GM23338 (cell line): ENCODE measurements around the gene BEND7. TPM values are rescaled to one million over a fixed set of nuclear protein-coding genes. Genes with fewer than 3 reads are reported as not detected.

Experiments
- ATAC-seq: fragments of 200-7000 bp; cut with Tn5 transposase; 3 replicates; pipeline ENCODE4 v1.9.1; 2020
- DNase-seq: peaks from one replicate; pipeline ENCODE4 v3.0.0-alpha.2; 2015; ENCODE audit warnings: low spot score
- H2AFZ ChIP-seq: fragments of 200-600 bp; sonication (generic); 2 replicates; pipeline ENCODE4 v1.8.0; 2016; ENCODE audit warnings: antibody characterized with exemption, mild to moderate bottlenecking, moderate library complexity
- H3F3A ChIP-seq: fragments of 200-600 bp; sonication (generic); replicated peaks from 2 replicates; pipeline ENCODE4 v1.8.0; 2017; ENCODE audit warnings: antibody characterized with exemption, mixed run types, low read depth
- H3K27ac ChIP-seq: fragments of 200-600 bp; sonication (generic); 2 replicates; pipeline ENCODE4 v1.6.1; 2016; ENCODE audit warnings: low read depth
- H3K27me3 ChIP-seq: fragments of 200-600 bp; sonication (generic); 2 replicates; pipeline ENCODE4 v1.8.0; 2016; ENCODE audit warnings: mild to moderate bottlenecking, mixed run types, moderate library complexity; ENCODE audit not compliant: insufficient read depth
- H3K36me3 ChIP-seq: fragments of 200-600 bp; sonication (generic); 2 replicates; pipeline ENCODE4 v1.8.0; 2016; ENCODE audit warnings: mild to moderate bottlenecking; ENCODE audit not compliant: insufficient read depth
- H3K4me1 ChIP-seq: fragments of 200-600 bp; sonication (generic); 2 replicates; pipeline ENCODE4 v1.8.0; 2016; ENCODE audit warnings: mild to moderate bottlenecking, moderate library complexity; ENCODE audit not compliant: insufficient read depth
- H3K4me2 ChIP-seq: fragments of 200-600 bp; sonication (generic); 2 replicates; pipeline ENCODE4 v1.7.1; 2017; ENCODE audit warnings: mixed run types
- H3K4me3 ChIP-seq: fragments of 200-600 bp; sonication (generic); 2 replicates; pipeline ENCODE4 v1.6.1; 2016; ENCODE audit warnings: mixed run types
- H3K79me2 ChIP-seq: fragments of 200-600 bp; sonication (generic); replicated peaks from 2 replicates; pipeline ENCODE4 v1.8.0; 2017; ENCODE audit warnings: mild to moderate bottlenecking; ENCODE audit not compliant: insufficient read depth
- H3K9me2 ChIP-seq: fragments of 200-600 bp; sonication (generic); 2 replicates; pipeline ENCODE4 v1.8.0; 2017; ENCODE audit not compliant: insufficient read depth
- H4K20me1 ChIP-seq: fragments of 200-600 bp; sonication (generic); replicated peaks from 2 replicates; pipeline ENCODE4 v1.8.0; 2017; ENCODE audit warnings: mild to moderate bottlenecking; ENCODE audit not compliant: insufficient read depth
- H3K27ac Mint-ChIP-seq: 2 replicates; pipeline ENCODE4 v1.8.0; 2020; ENCODE audit warnings: inconsistent platforms, mild to moderate bottlenecking, moderate library complexity, mixed read lengths
- H3K27me3 Mint-ChIP-seq: 3 replicates; pipeline ENCODE4 v1.8.0; 2022; ENCODE audit warnings: low read depth, mild to moderate bottlenecking, moderate library complexity, mixed read lengths, inconsistent platforms; ENCODE audit not compliant: insufficient read depth, poor library complexity
- H3K36me3 Mint-ChIP-seq: 3 replicates; pipeline ENCODE4 v1.8.0; 2021; ENCODE audit warnings: low read depth, mild to moderate bottlenecking, inconsistent platforms, moderate library complexity, mixed read lengths
- H3K4me1 Mint-ChIP-seq: 3 replicates; pipeline ENCODE4 v1.8.0; 2020; ENCODE audit warnings: mild to moderate bottlenecking, inconsistent platforms, mixed read lengths
- H3K4me3 Mint-ChIP-seq: 3 replicates; pipeline ENCODE4 v1.8.0; 2021; ENCODE audit warnings: moderate library complexity, mild to moderate bottlenecking, inconsistent platforms, mixed read lengths
- H3K9me3 Mint-ChIP-seq: 3 replicates; pipeline ENCODE4 v1.8.0; 2020; ENCODE audit warnings: moderate library complexity, mild to moderate bottlenecking, inconsistent platforms, mixed read lengths
- CREB1 ChIP-seq: fragments of 250-450 bp; sonication (Bioruptor Pico); IDR thresholded peaks from 2 replicates; pipeline ENCODE4 v1.5.0; 2020; ENCODE audit warnings: low read depth, mild to moderate bottlenecking, moderate library complexity
- CTCF ChIP-seq, 2 experiments: fragments of 200-600 bp in 1 of 2; sonication (generic) in 1 of 2; conservative IDR thresholded peaks; 2 replicates each; pipeline versions ENCODE4 v1.5.1 to v1.6.1; 2016 to 2017; ENCODE audit warnings: antibody characterized with exemption in 2 of 2, low read depth in 2 of 2, mild to moderate bottlenecking in 2 of 2, moderate library complexity in 1 of 2
- ETS1 ChIP-seq: IDR thresholded peaks from 2 replicates; pipeline ENCODE4 v1.6.1; 2016; ENCODE audit warnings: antibody characterized with exemption
- EZH2 ChIP-seq: fragments of 200-600 bp; sonication (generic); IDR thresholded peaks from one replicate; pipeline ENCODE4 v1.8.0; 2017; ENCODE audit warnings: antibody characterized with exemption, mild to moderate bottlenecking, low read depth; ENCODE audit not compliant: unreplicated experiment
- EZH2phosphoT487 ChIP-seq: fragments of 200-600 bp; sonication (generic); IDR thresholded peaks from one replicate; pipeline ENCODE4 v1.8.1; 2018; ENCODE audit warnings: antibody characterized with exemption; ENCODE audit not compliant: unreplicated experiment
- JUNB ChIP-seq: IDR thresholded peaks from one replicate; pipeline ENCODE4 v1.6.1; 2016; ENCODE audit warnings: antibody characterized with exemption; ENCODE audit not compliant: unreplicated experiment
- NANOG ChIP-seq: IDR thresholded peaks from 2 replicates; pipeline ENCODE4 v1.6.1; 2016; ENCODE audit warnings: antibody characterized with exemption, borderline replicate concordance
- POLR2AphosphoS5 ChIP-seq: IDR thresholded peaks from 2 replicates; pipeline ENCODE4 v1.6.1; 2016; ENCODE audit warnings: antibody characterized with exemption, low read depth
- REST ChIP-seq: IDR thresholded peaks from one replicate; pipeline ENCODE4 v1.6.1; 2018; ENCODE audit warnings: antibody characterized with exemption; ENCODE audit not compliant: unreplicated experiment
- STAT1 ChIP-seq: IDR thresholded peaks from one replicate; pipeline ENCODE4 v1.6.1; 2016; ENCODE audit warnings: antibody characterized with exemption; ENCODE audit not compliant: unreplicated experiment
- ZNF114 ChIP-seq: fragments of 250-450 bp; sonication (Bioruptor Pico); IDR thresholded peaks from 2 replicates; pipeline ENCODE4 v1.5.0; 2020; ENCODE audit warnings: mild to moderate bottlenecking, moderate library complexity
- ZNF331 ChIP-seq: fragments of 250-450 bp; sonication (Bioruptor Pico); IDR thresholded peaks from 2 replicates; pipeline ENCODE4 v1.5.0; 2020; ENCODE audit warnings: low read depth, mild to moderate bottlenecking, moderate library complexity
- ZNF462 ChIP-seq: fragments of 250-450 bp; sonication (Bioruptor Pico); IDR thresholded peaks from 2 replicates; pipeline ENCODE4 v1.5.0; 2020; ENCODE audit warnings: mild to moderate bottlenecking, moderate library complexity
- polyA plus RNA-seq: library from polyadenylated mRNA; unstranded; fragments of >200 nt; fragmentation: Nextera tagmentation; extraction: Ambion mirVana; gene quantifications from 2 replicates; pipeline ENCODE4 v1.2.1, GENCODE V29; 2016
- total RNA-seq: library from RNA; depleted of rRNA; stranded (reverse); fragments of >200 nt; shearing (Covaris generic); gene quantifications from 2 replicates; pipeline ENCODE4 v1.2.3, GENCODE V29; 2014

The BEND7 gene
- total and polyA plus RNA-seq, 2 experiments from 2014 or later, result 3.1 to 9.6 TPM

- TF ChIP-seq ZNF331 (CRISPR knock-in tag), result no peak
- no peak for TF ChIP-seq STAT1
- TF ChIP-seq JUNB, result no peak
- TF ChIP-seq CREB1, result no peak
- TF ChIP-seq ZNF462 (CRISPR knock-in tag), result no peak
- no peak for TF ChIP-seq EZH2phosphoT487
- TF ChIP-seq EZH2, result no peak
- TF ChIP-seq REST, result no peak
- no peak for TF ChIP-seq NANOG
- TF ChIP-seq ETS1, result no peak
- no peak for TF ChIP-seq ZNF114 (CRISPR knock-in tag)
- TF ChIP-seq CTCF (conservative IDR thresholded peaks at IDR 0.05; ENCODE audit: low read depth in 2 of 2), result no peak
- TF ChIP-seq POLR2AphosphoS5, result no peak
- Mint-ChIP-seq H3K27ac (no peak overlapping the region), H3K4me3 (no peak overlapping the region), H3K4me1 (peaks cover 10% of the 10 kb centered on the region), H3K9me3 (no peaks in the 10 kb centered on the region), H3K36me3 (no peaks in the 10 kb centered on the region), H3K27me3 (peaks cover 3% of the 10 kb centered on the region)
- H3K4me3 ChIP-seq, result no peak overlapping the region
- H3K27me3 ChIP-seq, result no peaks in the 10 kb centered on the region
- no peaks in the 10 kb centered on the region for H4K20me1 ChIP-seq
- H3K79me2 ChIP-seq, result no peaks in the 10 kb centered on the region
- DNase-seq (no peak), ATAC-seq (no peak)
- no peak overlapping the region for H3K27ac ChIP-seq
- no peaks in the 10 kb centered on the region for H3F3A ChIP-seq
- H3K9me2 ChIP-seq, result no peaks in the 10 kb centered on the region
- no peaks in the 10 kb centered on the region for H3K36me3 ChIP-seq
- H3K4me1 ChIP-seq, result peaks cover 2% of the 10 kb centered on the region
- no peak overlapping the region for H2AFZ ChIP-seq
- H3K4me2 ChIP-seq, result no peak overlapping the region
Observed at GRCh38 chr10:13449296-13449695, 79.5 kb downstream of the BEND7 start.
